Measurements from ENCODE around the gene TNFSF12.

TNFSF12 gene

DNA sequence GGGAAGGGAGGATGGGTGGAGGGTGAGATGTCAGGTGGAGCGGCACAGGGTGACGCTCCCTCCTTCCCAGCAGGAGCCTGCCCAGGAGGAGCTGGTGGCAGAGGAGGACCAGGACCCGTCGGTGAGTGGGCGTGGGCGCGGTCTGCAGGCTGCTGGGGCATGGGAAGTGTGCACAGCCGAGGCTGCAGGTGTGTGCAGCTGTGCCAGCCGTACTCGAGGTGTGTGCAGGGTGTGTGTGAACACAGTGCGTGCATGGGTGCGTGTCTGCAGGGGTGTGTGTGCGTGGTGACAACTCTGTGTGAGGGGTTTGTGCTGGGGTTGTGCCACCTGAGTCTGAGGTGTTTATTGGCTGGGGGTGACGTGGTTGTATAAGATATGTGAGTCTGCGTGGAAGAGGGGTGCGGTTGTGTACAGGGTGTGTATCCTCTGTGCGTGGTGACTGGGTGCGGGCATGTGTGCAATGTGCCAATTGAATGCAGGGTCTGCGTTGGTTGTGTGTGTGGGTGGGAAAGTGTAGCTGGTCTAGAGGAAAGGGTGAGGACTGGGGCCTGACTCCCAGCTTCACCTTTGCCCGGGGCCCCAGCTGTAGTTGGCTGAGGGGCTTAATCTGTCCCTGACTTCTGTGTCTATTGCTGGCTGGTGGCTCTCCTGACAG is 670 bp downstream of the TNFSF12 start:
- no peak for DNase-seq

DNA sequence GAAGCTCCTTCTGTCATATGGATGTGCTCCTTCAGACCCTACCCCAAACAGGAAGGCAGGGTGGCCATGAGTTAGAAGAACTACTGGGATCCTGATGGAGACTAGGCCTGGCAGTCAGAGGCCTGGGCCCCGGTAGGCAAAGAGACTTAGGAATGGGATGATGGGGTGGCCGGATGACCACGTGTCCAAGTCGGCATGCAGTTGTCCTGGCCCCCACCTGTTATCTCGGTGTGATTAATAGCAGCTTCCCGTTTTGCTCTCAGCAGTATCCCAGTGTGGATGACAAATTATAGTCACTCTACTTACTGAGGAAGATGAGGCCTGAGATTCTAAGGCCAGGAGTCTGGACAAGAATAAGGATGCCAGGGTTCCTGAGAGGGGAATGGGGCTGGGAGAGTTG is 1.5 kb downstream of the TNFSF12 start:
- no peak for DNase-seq

DNA sequence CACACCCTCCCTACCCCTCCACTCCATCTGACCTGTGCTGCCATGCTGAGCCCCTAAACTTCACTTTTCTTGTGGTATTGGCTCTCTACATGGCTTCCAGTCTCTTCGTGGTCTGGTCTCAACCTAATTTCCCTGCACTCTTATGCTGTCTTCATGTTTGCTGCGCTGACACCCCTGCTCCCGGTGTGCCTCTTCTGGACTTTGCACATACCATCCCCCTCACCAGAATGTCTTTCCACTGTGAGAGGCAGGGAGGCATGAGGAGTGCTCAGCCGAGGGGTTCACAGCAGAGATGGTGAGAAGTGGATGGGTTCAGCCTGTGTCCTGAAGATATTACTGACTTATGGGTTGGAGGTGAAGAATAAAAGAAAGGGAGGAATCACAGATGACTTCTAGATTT is 2.5 kb downstream of the TNFSF12 start:
- DNase-seq, result no peak

DNA sequence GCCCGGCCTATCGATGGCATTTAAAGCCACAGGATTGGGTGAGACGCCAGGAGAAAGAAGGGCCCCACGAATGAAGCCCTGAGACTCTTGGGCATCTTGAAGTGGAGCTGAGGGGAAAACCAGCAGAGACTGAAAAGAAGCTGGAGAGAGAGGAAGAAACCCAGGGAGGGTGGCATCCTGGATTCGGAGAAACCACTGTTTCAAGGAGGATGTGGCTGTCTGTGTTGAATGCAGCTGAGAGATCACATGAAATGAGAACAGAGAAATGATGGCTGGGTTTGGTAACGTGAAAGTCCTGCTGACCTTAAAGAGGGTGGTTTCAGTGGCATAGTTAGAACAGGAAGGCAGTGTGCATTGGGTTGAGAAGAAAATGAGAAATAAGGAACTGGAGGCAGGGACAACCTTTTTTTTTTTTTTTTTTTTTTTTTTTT is 3.8 kb downstream of the TNFSF12 start:
- DNase-seq, result no peak

DNA sequence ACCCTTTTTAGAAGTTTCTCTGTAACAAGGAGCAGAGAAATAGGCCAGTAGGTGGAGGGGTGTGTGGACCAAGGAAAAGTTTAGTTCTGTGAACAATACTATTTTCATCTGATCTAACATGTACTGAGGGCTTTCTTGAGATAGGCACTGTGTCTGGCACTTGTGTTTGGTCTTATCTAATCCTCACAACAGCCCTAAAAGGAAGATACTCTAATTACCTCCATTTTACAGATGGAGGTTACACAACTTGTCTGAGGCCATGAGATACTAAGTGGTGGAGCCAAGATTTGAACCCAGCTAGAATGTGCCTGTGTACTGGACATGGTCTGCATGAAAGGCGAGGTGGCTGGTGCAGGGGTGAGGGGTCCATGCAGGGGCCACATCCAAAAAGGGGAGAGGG is 4.5 kb downstream of the TNFSF12 start:
- no peak for DNase-seq

DNA sequence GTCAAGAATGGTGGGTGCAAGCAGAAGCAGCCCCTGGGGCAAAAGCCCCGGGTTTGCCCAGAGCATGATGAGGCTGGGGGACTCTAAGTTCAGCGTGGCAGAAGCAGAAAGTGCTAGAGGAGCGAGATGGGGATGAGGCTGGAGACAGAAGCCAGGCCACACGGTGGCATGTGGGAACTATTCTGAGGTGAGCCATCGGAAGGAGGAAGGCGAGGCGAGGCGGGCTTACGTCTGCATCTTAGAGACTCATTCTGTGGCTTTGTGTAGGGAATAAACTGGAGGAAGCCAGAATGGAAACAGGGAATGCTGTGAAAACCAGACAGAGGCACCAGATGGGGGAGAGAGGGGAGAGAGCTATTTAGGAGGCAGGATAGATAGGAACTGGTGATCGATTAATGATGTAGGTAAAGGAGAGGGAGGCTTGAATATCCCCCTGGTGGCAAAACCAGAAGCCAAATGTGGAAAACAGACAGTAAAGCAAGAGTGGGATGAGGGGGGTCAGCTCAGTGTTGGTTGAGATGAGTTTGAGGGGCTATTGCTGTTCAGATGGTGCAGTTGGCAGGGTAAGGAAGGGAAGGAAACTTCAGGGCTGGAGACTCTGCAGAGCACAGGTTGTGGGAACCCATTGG is 6.6 kb downstream of the TNFSF12 start:
- DNase-seq, result no peak

DNA sequence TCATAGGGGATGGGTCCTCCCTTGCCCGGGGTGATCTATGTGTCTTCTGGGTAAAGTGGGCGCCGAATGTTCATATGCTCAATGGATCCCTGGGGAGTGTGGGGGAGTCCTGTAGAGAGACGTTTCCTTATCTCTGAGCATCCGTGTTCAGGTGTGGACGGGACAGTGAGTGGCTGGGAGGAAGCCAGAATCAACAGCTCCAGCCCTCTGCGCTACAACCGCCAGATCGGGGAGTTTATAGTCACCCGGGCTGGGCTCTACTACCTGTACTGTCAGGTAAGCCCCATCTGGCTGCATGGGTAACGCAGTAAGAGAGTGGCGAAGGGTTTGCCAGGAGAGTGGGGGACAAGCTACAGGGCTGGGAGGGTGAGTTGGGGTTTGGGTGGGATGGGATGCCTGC is 7.8 kb downstream of the TNFSF12 start:
- DNase-seq, result no peak

DNA sequence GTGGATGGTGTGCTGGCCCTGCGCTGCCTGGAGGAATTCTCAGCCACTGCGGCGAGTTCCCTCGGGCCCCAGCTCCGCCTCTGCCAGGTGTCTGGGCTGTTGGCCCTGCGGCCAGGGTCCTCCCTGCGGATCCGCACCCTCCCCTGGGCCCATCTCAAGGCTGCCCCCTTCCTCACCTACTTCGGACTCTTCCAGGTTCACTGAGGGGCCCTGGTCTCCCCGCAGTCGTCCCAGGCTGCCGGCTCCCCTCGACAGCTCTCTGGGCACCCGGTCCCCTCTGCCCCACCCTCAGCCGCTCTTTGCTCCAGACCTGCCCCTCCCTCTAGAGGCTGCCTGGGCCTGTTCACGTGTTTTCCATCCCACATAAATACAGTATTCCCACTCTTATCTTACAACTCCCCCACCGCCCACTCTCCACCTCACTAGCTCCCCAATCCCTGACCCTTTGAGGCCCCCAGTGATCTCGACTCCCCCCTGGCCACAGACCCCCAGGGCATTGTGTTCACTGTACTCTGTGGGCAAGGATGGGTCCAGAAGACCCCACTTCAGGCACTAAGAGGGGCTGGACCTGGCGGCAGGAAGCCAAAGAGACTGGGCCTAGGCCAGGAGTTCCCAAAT is 8.4 kb downstream of the TNFSF12 start:
- no peak for DNase-seq

DNA sequence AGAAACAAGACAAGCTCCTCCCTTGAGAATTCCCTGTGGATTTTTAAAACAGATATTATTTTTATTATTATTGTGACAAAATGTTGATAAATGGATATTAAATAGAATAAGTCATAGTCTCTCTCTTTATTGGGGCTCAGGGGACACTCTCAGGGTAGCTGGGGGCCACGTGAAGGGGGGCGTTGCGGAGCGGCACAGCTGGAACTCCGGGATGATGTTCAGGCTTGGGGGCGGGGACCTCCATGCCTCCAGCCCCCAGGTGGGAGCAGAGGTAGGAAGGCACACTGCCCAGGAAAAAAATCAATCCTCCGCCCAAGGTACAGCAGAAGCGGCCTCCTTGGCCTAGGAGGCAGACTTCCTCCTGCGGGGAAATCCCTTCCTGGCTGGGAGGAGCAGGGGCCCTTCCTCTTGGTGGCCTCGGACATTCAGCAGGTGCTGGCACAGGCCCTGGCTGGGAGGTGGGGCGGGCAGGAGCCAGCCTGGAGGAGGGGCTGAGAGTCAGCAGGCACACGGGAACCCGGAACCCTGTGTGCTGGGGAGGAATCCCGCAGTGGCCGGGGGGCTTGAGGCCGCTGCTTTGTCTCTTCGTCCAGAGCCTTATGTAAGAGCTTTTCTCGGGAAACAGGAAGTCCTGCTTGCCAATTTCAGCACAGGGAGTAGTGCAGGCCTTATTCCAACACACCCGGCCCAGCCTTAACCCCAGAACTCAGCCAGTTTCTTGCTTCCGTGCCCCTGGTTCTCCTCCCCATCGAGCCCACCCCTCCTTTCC is 9.1 kb downstream of the TNFSF12 start:
- peak; percentile 20 for DNase-seq

DNA sequence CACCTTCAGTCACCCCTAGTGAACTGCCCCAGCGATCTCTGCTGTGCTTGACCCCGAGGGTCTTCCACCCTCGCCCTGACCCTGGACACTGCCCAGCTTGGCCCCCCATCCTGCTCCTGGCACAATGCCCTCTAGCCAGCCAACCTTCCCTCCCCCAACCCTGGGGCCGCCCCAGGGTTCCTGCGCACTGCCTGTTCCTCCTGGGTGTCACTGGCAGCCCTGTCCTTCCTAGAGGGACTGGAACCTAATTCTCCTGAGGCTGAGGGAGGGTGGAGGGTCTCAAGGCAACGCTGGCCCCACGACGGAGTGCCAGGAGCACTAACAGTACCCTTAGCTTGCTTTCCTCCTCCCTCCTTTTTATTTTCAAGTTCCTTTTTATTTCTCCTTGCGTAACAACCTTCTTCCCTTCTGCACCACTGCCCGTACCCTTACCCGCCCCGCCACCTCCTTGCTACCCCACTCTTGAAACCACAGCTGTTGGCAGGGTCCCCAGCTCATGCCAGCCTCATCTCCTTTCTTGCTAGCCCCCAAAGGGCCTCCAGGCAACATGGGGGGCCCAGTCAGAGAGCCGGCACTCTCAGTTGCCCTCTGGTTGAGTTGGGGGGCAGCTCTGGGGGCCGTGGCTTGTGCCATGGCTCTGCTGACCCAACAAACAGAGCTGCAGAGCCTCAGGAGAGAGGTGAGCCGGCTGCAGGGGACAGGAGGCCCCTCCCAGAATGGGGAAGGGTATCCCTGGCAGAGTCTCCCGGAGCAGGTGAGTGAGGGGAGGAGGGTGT is 9.9 kb downstream of the TNFSF12 start, which contains the start of gene TNFSF13:
Gene TNFSF13 (plus strand): TSS at position 207 of the 776 bp plus-strand sequence. CDS start 290 bp downstream, at position 497.
- DNase-seq, result no peak

DNA sequence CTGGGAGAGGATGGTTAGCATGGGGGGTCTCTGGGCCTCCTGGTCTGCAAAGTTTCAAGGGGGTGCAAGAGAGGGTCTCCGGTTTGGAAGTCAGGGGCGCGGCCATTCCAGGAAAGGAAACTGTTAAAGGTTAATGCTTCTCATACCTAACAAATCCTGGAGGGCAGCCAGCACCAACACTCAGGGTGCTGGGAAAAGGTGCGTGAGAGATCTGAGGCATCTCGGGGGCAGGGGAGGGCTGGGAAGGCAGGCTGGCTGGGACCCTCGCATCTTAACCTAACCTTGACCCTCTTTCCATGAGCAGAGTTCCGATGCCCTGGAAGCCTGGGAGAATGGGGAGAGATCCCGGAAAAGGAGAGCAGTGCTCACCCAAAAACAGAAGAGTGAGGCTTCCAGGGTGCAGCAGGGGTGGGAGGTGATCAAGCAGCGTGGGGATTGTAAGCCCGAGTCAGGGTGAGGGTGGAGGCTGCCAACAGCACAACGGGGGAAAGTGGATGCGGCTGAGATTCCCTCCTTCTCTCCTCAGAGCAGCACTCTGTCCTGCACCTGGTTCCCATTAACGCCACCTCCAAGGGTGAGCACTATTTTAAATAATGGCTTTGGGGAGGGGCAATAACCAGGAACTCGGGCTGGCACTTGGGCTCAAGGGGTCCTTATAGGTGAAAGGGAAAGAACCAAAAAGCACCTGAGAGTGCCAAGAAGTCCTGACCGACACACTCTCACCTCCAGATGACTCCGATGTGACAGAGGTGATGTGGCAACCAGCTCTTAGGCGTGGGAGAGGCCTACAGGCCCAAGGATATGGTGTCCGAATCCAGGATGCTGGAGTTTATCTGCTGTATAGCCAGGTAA is 10.7 kb downstream of the TNFSF12 start:
- no peak for DNase-seq

DNA sequence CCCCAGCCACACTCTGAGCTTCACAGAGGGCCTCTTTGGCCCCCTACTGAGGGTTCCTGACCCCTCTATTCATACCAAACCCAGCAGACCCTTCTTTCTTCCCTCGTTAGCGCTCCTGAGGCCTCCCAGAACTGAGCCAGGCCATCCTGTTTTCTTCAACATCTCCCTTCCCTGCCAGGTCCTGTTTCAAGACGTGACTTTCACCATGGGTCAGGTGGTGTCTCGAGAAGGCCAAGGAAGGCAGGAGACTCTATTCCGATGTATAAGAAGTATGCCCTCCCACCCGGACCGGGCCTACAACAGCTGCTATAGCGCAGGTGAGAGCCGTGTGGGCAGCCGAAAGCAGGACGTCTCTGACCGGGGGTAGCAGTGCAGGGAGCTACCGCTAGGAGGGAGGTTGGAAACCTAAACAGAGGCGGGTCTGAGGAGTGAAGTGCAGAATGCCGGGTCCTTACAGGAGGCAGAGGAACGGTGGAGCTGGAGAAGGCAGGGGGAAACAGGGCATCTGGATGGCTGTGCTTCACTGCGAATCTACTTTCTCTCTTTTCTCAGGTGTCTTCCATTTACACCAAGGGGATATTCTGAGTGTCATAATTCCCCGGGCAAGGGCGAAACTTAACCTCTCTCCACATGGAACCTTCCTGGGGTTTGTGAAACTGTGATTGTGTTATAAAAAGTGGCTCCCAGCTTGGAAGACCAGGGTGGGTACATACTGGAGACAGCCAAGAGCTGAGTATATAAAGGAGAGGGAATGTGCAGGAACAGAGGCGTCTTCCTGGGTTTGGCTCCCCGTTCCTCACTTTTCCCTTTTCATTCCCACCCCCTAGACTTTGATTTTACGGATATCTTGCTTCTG is 11.5 kb downstream of the TNFSF12 start:
- peak; percentile 39 for DNase-seq

DNA sequence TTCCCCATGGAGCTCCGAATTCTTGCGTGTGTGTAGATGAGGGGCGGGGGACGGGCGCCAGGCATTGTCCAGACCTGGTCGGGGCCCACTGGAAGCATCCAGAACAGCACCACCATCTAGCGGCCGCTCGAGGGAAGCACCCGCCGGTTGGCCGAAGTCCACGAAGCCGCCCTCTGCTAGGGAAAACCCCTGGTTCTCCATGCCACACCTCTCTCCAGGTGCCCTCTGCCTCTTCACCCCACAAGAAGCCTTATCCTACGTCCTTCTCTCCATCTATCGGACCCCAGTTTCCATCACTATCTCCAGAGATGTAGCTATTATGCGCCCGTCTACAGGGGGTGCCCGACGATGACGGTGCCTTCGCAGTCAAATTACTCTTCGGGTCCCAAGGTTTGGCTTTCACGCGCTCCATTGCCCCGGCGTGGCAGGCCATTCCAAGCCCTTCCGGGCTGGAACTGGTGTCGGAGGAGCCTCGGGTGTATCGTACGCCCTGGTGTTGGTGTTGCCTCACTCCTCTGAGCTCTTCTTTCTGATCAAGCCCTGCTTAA is 12.2 kb downstream of the TNFSF12 start:
- peak; percentile 74 for DNase-seq

DNA sequence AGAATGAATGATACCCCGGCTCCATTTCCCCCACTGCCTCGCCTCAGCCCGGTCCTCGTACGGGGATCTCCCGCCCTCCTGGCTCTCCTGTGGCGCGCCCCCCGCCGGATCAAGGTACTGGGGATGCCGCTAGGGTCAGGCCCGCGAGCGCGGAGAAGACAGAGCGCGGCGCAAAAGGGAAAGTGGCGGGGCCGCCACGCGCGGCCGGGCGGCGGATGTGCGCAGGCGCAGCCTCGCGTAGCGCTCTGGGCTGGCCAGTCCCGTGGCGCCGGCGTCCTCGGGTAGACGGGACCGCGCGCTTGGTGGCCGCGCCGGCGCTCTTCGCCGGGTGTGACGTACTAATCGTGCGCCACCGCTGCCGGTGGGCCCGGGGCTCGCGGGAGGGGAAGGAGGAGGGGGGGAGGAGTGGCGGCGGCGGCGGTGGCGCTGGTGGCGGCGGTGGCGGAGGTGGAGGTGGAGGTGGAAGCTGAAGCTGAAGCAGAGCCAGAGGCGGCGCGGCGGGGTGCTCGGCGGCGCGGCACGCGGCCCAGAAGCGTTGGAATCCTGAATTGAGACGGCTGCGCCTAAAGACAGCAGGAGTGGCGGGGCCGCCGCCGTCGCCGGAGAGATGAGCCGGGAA is 12.8 kb downstream of the TNFSF12 start, which contains the start of gene SENP3:
Gene SENP3 (plus strand): TSS at position 331 of the 619 bp plus-strand sequence. CDS start 1,158 bp downstream, outside the sequence.
- DNase-seq, result peak; percentile 81

DNA sequence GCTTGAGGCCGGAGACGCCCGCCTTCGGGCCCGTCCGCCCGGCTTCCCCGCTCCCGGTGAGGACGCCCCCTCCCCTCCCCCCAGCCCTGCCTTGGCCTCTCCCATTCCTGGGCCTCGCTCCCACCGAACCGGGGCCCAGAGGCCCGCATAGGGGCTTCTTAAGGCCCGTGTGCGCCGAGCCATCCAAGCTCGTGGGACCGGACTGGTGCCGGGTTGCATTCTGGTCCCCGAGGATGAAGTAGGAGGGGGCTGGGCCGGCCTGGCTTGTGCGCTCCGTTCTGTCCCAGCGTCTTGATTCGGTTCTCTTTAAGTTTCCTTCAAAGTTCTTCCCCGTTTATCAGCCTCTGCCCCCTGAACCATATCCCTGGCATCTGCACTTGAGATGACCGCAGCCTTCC is 13.3 kb downstream of the TNFSF12 start:
- no peak for DNase-seq

DNA sequence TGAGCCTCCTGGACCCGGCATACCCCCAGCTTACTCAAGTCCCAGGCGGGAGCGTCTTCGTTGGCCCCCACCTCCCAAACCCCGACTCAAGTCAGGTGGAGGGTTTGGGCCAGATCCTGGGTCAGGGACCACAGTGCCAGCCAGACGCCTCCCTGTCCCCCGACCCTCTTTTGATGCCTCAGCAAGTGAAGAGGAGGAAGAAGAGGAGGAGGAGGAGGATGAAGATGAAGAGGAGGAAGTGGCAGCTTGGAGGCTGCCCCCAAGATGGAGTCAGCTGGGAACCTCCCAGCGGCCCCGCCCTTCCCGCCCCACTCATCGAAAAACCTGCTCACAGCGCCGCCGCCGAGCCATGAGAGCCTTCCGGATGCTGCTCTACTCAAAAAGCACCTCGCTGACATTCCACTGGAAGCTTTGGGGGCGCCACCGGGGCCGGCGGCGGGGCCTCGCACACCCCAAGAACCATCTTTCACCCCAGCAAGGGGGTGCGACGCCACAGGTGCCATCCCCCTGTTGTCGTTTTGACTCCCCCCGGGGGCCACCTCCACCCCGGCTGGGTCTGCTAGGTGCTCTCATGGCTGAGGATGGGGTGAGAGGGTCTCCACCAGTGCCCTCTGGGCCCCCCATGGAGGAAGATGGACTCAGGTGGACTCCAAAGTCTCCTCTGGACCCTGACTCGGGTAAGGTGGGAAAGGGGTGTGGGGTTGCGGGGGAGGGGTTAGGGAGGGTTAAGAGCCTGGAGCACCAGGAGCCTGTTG is 14.4 kb downstream of the TNFSF12 start:
- no peak for DNase-seq

DNA sequence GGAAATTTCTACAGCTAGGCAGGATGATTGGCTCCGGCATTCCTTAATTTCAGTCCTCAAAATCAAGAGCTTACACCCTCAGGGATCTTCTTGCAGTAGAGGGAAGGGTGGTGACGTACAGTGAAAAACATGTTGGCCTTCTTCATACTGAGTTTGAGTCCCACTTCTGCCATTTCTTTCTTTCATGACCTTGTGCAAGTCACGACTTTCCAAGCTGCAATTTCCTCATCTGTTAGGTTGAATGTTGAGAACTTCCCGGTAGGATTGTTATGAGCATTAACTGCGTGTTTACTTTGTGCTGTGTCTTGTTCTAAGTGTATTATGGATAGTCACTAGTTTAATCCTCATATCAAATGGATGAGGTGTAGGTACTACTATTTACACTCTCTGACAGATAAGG is 20.7 kb downstream of the TNFSF12 start:
- DNase-seq, result no peak

DNA sequence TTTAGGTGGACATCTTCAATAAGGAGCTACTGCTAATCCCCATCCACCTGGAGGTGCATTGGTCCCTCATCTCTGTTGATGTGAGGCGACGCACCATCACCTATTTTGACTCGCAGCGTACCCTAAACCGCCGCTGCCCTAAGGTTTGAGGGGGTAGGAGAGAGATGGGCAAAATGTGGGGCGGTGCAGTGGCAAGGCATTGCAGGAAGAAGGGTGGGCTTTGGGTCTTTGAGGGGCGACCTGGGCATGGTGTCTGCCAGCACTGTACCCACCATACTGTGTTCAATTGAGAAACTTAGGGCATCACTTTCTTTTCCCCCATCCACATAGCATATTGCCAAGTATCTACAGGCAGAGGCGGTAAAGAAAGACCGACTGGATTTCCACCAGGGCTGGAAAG is 21.5 kb downstream of the TNFSF12 start:
- DNase-seq, result no peak

DNA sequence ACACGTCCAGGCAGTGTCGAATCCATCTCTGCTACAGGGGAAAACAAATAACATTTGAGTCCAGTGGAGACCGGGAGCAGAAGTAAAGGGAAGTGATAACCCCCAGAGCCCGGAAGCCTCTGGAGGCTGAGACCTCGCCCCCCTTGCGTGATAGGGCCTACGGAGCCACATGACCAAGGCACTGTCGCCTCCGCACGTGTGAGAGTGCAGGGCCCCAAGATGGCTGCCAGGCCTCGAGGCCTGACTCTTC is 23.4 kb downstream of the TNFSF12 start:
- DNase-seq, result no peak

Data from HCEC 1CT (cell line).